Smooth muscle cell of trachea (primary cell): ENCODE results near the gene UGT2A1. TPM values are rescaled to one million over a fixed set of nuclear protein-coding genes. Genes with fewer than 3 reads are reported as not detected.

Source experiments
- total RNA-seq: library from RNA; depleted of rRNA; stranded (reverse); fragments of >200 nt; gene quantifications from 2 replicates; pipeline ENCODE4 v1.2.1, GENCODE V29; 2014

UGT2A1 gene
- total RNA-seq, result not detected in 2 replicates

GRCh38 chr4:69653147-69653546 lies at the start of gene UGT2A1:
Gene UGT2A1, minus strand, starts transcription at chr4:69653247. Its CDS starts 5,603 bp downstream, at chr4:69647644.

GRCh38 chr4:69639542-69639941 lies 13.5 kb downstream of the UGT2A1 start, which contains the start of gene UGT2A2:
Gene UGT2A2, minus strand, starts transcription at chr4:69639642. Its CDS starts 2 bp downstream, at chr4:69639640.

Other genes with a start within 250 kb of the UGT2A1 start
- not detected in 2 replicates for gene UGT2B4, start 157.3 kb downstream of the UGT2A1 start, total RNA-seq
- gene UGT2A2, start 13.6 kb downstream of the UGT2A1 start, total RNA-seq, result not detected in 2 replicates
- under 0.01 and 0.15 TPM in 2 replicates for gene SULT1B1, start 107.4 kb upstream of the UGT2A1 start, total RNA-seq
- gene SULT1E1, start 206.9 kb upstream of the UGT2A1 start, total RNA-seq, result 0.44 TPM in 1 of 2 replicates, not detected in the other